Prostate gland (tissue), 2 donors: Measurements from ENCODE around the gene PIM2. TPM values are rescaled to one million over a fixed set of nuclear protein-coding genes. Genes with fewer than 3 reads are reported as not detected.
A peak's percentile ranks its signal among the peaks of the same experiment; 100 is the strongest.

Experiments used
- DNase-seq: peaks from one replicate; pipeline ENCODE4 v3.0.0-alpha.2; 2019; ENCODE audit warnings: low spot score
- H3K27ac ChIP-seq, 2 donors: fragments of 200-600 bp; sonication (generic); 2 replicates each; pipeline ENCODE4 v1.5.1; 2017 to 2019
- H3K27me3 ChIP-seq: fragments of 200-600 bp; sonication (generic); replicated peaks from 2 replicates; pipeline ENCODE4 v1.5.1; 2019; ENCODE audit not compliant: insufficient read depth
- H3K36me3 ChIP-seq, 2 donors: fragments of 200-600 bp; sonication (generic); 1 replicate in 1 of 2; 2 replicates in 1 of 2; pipeline versions ENCODE4 v1.5.1 to v1.8.1; 2017 to 2019
- H3K4me1 ChIP-seq: fragments of 200-600 bp; sonication (generic); replicated peaks from 2 replicates; pipeline ENCODE4 v1.5.1; 2019
- H3K4me3 ChIP-seq, 2 donors: fragments of 200-600 bp; sonication (generic); 2 replicates each; pipeline ENCODE4 v1.5.1; 2017 to 2019
- H3K9me3 ChIP-seq: fragments of 200-600 bp; sonication (generic); 2 replicates; pipeline ENCODE4 v1.5.1; 2017
- CTCF ChIP-seq, 4 experiments: fragments of 200-600 bp in 2 of 4; fragments of 450-650 bp in 2 of 4; sonication (generic) in 2 of 4; IDR thresholded peaks; 1 replicate in 3 of 4; 2 replicates in 1 of 4; pipeline ENCODE4 v1.5.1; 2016 to 2019; ENCODE audit warnings: antibody characterized with exemption in 4 of 4, mild to moderate bottlenecking in 2 of 4, moderate library complexity in 2 of 4
- POLR2A ChIP-seq: fragments of 450-650 bp; IDR thresholded peaks from one replicate; pipeline ENCODE4 v1.6.1; 2016; ENCODE audit warnings: antibody characterized with exemption, mild to moderate bottlenecking
- POLR2AphosphoS5 ChIP-seq: sonication (generic); formaldehyde crosslinking; IDR thresholded peaks from one replicate; pipeline ENCODE4 v1.6.1; 2017; ENCODE audit warnings: antibody characterized with exemption
- WGBS: methylation state at CpG from one replicate; pipeline ENCODE4 v1.1.5; 2018; 5-methylcytosine and 5-hydroxymethylcytosine counted together
- intact Hi-C: fragments of 100-400 bp; cut with DNase I; formaldehyde crosslinking; loops from one replicate; pipeline ENCODE4 v1.14.2; 2022
- total RNA-seq, 2 donors: library from RNA; depleted of rRNA; stranded (reverse); fragments of >200 nt; gene quantifications; one replicate each; pipeline ENCODE4 v1.1.0, GENCODE V29; 2016

The PIM2 gene
- total RNA-seq, 2 donors from 2014 or later: 12.1 to 23.5 TPM

- DNase-seq: peak; percentile 3
- H3K4me1 ChIP-seq: no peaks in the 10 kb centered on the region
Observed at GRCh38 chrX:48956728-48957414, 38.0 kb upstream of the PIM2 start.

GRCh38 chrX:48948589-48948988, 29.8 kb upstream of the PIM2 start:
- Histone ChIP-seq H3K9me3 (no peaks in the 10 kb centered on the region), H3K4me3 (no peak overlapping the region), H3K4me1 (no peaks in the 10 kb centered on the region), H3K27ac (no peak overlapping the region), H3K36me3 (no peaks in the 10 kb centered on the region), H3K27me3 (no peaks in the 10 kb centered on the region)
- no peak for TF ChIP-seq CTCF (IDR thresholded peaks at IDR 0.05)
- no peak for TF ChIP-seq POLR2A
- no peak for TF ChIP-seq POLR2AphosphoS5
- no peak for DNase-seq
- 89% methylated on average over 1 of the region's 1 CpG for whole genome bisulfite sequencing
- intact Hi-C loops: no loop called here

More at GRCh38 chrX:48956728-48957414, 38.0 kb upstream of the PIM2 start:
- intact Hi-C loops: loop anchor here (5.0 kb wide), 1 partner anchor 60 kb away; the partner anchor contains the start of genes PQBP1 and TIMM17B
- H3K4me3 ChIP-seq: peak overlapping the region; percentile 52 to 53
- TF ChIP-seq POLR2AphosphoS5 (no peak), CTCF (IDR thresholded peaks at IDR 0.05) (no peak), POLR2A (no peak)
- H3K36me3 ChIP-seq: no peaks in the 10 kb centered on the region
- H3K27me3 ChIP-seq: no peaks in the 10 kb centered on the region
- WGBS: 12% methylated on average over 7 of the region's 61 CpGs
- no peaks in the 10 kb centered on the region for H3K9me3 ChIP-seq
- peak overlapping the region; percentile 93 to 95 for H3K27ac ChIP-seq

- intact Hi-C loops: no loop called here
- 53% methylated on average over 8 of the region's 8 CpGs for WGBS
- DNase-seq: peak; percentile 19
- Histone ChIP-seq H3K27ac (no peak overlapping the region), H3K4me3 (no peak overlapping the region), H3K36me3 (no peaks in the 10 kb centered on the region), H3K4me1 (no peaks in the 10 kb centered on the region), H3K27me3 (no peaks in the 10 kb centered on the region), H3K9me3 (no peaks in the 10 kb centered on the region)
- TF ChIP-seq CTCF (IDR thresholded peaks at IDR 0.05): peak in 3 of 4 experiments; percentile 35 to 44 (median 44)
- TF ChIP-seq POLR2A: no peak
Observed at GRCh38 chrX:48945517-48946348, 26.9 kb upstream of the PIM2 start.

GRCh38 chrX:48942895-48943294, 24.1 kb upstream of the PIM2 start:
- no peaks in the 10 kb centered on the region for H3K27me3 ChIP-seq
- no peak for TF ChIP-seq POLR2AphosphoS5
- 92% methylated on average over 2 of the region's 2 CpGs for WGBS
- no peaks in the 10 kb centered on the region for H3K4me1 ChIP-seq
- H3K27ac ChIP-seq: no peak overlapping the region
- no peak for DNase-seq
- intact Hi-C loops: no loop called here
- no peaks in the 10 kb centered on the region for H3K36me3 ChIP-seq
- no peaks in the 10 kb centered on the region for H3K9me3 ChIP-seq
- no peak overlapping the region for H3K4me3 ChIP-seq

GRCh38 chrX:48940404-48940955, 21.7 kb upstream of the PIM2 start:
- H3K9me3 ChIP-seq: no peaks in the 10 kb centered on the region
- no peaks in the 10 kb centered on the region for H3K36me3 ChIP-seq
- no peak for TF ChIP-seq POLR2A
- TF ChIP-seq CTCF (IDR thresholded peaks at IDR 0.05): no peak
- no peak overlapping the region for H3K27ac ChIP-seq
- no peak overlapping the region for H3K4me3 ChIP-seq
- no peaks in the 10 kb centered on the region for H3K4me1 ChIP-seq
- no peaks in the 10 kb centered on the region for H3K27me3 ChIP-seq
- no peak for DNase-seq
- WGBS: 100% methylated on average over 2 of the region's 2 CpGs
- intact Hi-C loops: no loop called here
